ENCODE results near the gene ZC3H14.

The ZC3H14 gene

DNA sequence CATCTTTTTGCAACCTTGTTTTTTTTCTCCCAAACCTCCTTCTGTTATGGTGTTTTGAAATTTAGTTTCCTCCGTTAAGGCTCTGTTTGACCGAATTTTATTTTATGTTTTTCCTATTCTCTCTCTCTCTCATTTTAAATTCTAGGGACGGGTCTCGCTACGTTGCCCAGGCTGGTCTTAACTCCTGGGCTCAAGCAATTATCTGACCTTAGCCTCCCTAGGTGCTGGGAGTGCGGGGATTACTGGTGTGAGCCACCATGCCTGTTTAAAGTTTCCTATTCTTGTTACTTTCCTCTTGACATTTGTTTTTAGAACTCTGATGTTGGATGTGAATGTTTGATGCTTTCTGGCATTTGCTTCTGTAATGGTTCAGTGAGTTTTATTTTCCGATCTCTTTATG lies 1.0 kb downstream of the ZC3H14 start:
- TF ChIP-seq, protein P1, sequence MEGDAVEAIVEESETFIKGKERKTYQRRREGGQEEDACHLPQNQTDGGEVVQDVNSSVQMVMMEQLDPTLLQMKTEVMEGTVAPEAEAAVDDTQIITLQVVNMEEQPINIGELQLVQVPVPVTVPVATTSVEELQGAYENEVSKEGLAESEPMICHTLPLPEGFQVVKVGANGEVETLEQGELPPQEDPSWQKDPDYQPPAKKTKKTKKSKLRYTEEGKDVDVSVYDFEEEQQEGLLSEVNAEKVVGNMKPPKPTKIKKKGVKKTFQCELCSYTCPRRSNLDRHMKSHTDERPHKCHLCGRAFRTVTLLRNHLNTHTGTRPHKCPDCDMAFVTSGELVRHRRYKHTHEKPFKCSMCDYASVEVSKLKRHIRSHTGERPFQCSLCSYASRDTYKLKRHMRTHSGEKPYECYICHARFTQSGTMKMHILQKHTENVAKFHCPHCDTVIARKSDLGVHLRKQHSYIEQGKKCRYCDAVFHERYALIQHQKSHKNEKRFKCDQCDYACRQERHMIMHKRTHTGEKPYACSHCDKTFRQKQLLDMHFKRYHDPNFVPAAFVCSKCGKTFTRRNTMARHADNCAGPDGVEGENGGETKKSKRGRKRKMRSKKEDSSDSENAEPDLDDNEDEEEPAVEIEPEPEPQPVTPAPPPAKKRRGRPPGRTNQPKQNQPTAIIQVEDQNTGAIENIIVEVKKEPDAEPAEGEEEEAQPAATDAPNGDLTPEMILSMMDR (conservative IDR thresholded peaks at IDR 0.05; ENCODE audit: control insufficient read depth, insufficient read depth, low read depth, low read length), result no peak
- peak overlapping the region; percentile 82 for H3K4me3 ChIP-seq (ENCODE audit: control insufficient read depth, low read depth, low read length)
- DNase-seq (ENCODE audit: low read depth), result no peak

DNA sequence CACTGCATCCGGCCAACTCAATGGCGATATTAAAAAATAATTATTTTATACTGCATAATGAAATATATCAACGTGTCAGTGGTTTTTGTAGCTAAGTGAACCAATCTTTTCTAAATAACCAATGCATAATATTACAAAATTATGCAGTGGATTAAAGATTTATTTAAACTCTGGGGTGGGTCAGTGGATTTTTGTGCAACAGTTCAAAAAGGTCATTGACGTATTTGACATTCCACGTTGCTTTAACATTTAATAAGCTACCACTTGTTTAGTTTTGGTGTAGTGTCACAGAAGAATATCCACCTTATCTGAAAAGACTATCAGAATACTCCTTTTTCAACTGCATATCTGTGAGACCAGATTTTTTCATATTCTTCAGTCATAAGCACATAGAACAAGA lies 2.6 kb downstream of the ZC3H14 start:
- DNase-seq (ENCODE audit: low read depth), result no peak
- TF ChIP-seq, protein P1 (conservative IDR thresholded peaks at IDR 0.05; ENCODE audit: control insufficient read depth, insufficient read depth, low read depth, low read length), result no peak
- no peak overlapping the region for H3K4me3 ChIP-seq (ENCODE audit: control insufficient read depth, low read depth, low read length)

DNA sequence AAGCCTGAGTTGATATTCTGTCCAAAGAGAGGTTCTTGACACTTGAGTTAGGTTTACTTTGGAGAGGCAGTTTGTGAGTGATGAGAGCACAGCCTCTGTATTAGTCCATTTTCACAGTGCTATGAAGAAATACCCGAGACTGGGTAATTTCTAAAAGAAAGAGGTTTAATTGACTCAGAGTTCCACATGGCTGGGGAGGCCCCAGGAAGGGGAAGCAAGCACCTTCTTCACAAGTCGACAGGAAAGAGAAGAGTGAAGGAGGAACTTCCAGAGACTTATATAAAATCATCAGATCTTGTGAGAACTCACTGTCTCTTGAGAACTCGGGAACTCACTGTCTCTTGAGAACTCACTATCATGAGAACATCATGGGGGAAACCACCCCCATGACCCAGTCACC lies 5.4 kb downstream of the ZC3H14 start:
- no peak for DNase-seq (ENCODE audit: low read depth)
- TF ChIP-seq, protein P1 (conservative IDR thresholded peaks at IDR 0.05; ENCODE audit: control insufficient read depth, insufficient read depth, low read depth, low read length), result no peak
- no peak overlapping the region for H3K4me3 ChIP-seq (ENCODE audit: control insufficient read depth, low read depth, low read length)

DNA sequence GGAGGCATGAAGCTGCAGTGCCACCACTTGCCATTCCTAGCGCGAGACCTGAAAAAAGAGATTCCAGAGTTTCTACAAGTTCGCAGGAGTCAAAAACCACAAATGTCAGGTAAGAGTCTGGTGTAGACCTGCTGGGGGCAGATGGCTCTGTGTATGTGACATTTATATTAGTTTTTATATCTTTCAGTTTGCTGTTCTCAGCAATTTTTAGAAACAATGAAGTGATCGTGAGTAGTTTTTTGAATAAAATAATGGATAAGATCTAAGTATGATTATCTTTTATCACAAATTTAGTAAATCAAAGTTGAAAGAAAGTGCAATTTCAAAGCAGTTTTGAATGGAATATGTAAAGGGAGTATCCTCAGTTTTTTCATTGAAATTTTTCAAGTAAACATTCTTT lies 9.3 kb downstream of the ZC3H14 start:
- TF ChIP-seq, protein P1 (conservative IDR thresholded peaks at IDR 0.05; ENCODE audit: control insufficient read depth, insufficient read depth, low read depth, low read length), result no peak
- H3K4me3 ChIP-seq (ENCODE audit: control insufficient read depth, low read depth, low read length), result no peak overlapping the region
- no peak for DNase-seq (ENCODE audit: low read depth)

DNA sequence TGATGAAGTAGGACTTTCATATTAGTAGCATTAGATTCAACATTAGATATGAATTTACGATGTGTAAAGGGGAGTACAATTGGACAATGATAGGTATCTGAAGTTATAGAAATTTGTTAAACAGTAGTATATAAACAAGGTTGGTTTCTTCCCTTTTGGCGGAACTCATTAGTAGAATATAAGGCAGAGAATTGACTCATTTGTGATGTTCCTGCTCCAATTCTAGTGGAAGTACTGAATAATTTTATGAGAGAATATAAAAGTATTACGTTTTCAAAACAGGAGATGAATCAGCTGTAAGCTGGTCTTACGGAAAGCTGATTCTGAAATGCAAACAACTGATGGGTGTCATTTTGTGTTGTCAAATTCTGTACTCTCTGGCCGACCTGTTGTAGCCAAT lies 13.4 kb downstream of the ZC3H14 start:
- no peak for DNase-seq (ENCODE audit: low read depth)
- H3K4me3 ChIP-seq (ENCODE audit: control insufficient read depth, low read depth, low read length), result no peak overlapping the region
- TF ChIP-seq, protein P1 (conservative IDR thresholded peaks at IDR 0.05; ENCODE audit: control insufficient read depth, insufficient read depth, low read depth, low read length), result no peak

DNA sequence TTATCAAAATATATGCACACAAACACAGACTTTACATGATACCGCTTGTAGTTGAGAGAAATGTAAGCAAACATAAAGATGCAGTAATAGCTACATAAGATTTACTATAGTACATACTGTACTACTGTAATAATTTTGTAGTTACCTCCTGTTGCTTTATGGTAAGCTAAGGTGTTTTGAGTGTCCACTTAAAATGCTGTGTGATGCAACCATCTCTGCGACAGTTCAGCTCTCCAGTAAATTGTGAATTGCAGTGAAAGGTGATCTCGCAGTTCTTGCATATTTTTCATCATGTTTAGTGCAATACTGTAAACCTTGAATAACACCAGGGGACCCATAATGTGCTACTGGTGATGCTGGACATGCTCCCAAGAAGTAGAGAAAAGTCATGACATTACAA lies 21.6 kb downstream of the ZC3H14 start:
- no peak overlapping the region for H3K4me3 ChIP-seq (ENCODE audit: control insufficient read depth, low read depth, low read length)
- TF ChIP-seq, protein P1 (conservative IDR thresholded peaks at IDR 0.05; ENCODE audit: control insufficient read depth, insufficient read depth, low read depth, low read length), result no peak
- DNase-seq (ENCODE audit: low read depth), result no peak

DNA sequence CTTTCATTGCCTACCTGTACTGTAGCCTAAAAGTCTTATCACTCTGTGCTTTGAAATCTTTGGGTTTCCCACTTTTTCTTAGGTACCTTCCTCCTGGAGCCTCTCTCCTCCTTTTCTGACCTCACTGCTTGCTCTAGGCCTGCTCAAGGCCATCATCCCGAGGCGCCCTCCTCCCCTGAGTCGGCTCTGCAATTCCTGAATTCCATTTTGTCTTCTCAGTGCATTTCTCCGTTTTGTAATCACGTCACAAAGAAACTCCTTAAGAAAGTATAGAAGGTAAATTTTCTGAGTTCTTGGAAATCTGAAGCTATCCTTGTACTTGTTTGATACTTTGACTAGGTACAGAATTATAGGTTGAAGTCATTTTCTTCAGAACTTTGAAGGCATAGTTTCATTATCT lies 25.2 kb downstream of the ZC3H14 start:
- no peak overlapping the region for H3K4me3 ChIP-seq (ENCODE audit: control insufficient read depth, low read depth, low read length)
- no peak for DNase-seq (ENCODE audit: low read depth)
- TF ChIP-seq, protein P1 (conservative IDR thresholded peaks at IDR 0.05; ENCODE audit: control insufficient read depth, insufficient read depth, low read depth, low read length), result no peak
